Stimulated activated CD8-positive, alpha-beta memory T cell treated with anti-CD3 and anti-CD28 coated beads, Interleukin-4, amount 100 ng/mL, for 24 hours (primary cell): Measurements from ENCODE around the gene FRY.

Experiments used
- DNase-seq: peaks from one replicate; pipeline ENCODE4 v3.0.0-alpha.2; 2020; ENCODE audit warnings: low read depth

FRY gene

DNA sequence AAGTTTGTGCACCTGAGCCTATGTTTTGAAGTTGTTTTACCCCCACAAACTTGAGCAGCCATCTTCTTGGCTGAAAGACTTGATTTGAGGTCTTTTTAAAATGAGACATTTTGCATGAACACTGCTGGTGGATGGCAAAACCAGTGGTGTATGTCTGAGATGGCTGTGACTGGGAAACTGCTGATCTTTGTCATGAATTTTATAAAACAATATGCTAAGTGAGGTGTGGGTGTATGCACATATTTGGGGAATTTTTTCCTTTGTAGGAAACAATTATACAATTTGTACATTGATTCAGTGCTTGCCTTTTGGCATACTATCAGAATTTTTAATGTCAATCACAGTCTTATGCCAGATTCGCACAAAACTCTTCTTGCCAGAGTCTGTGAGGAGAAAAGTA lies 231.0 kb downstream of the FRY start:
- DNase-seq, result no peak

DNA sequence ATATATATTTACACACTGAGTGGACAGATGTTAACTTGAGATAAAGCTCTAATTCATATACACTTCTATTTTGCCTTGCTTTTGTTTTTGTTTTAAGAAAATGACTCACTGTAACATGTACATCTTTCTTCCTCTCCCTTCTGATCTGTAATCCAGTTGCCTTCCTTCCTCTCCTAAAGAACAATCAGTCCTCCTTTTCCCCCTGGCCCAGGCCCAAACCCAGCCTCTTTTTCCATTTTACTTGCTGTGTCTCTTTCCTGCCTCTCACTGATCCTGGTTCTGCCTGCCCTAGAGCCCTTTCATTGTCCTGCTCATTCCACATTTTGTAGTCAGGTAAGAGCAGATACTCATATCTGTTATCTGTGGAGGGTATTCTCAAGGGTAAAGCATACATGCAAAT lies 232.8 kb downstream of the FRY start:
- no peak for DNase-seq

DNA sequence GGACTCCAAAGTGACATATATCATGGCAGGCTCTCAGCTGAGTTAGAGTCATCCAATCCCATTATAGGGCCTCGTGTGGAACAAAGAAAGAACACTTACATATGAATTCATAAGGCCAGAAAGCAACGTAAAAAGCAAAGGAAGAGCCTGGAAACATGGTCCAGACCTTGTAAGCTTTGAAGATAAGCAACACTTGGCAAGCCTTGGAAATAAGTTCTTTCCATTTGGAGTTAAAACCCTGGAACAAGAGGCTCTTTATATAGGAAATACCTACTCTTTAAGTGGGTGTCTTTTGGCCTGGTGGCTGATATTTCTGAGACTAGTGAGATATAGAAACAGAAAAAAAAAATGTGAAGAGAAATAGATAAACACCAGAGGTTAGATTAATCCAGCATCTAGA lies 234.2 kb downstream of the FRY start:
- DNase-seq, result no peak

DNA sequence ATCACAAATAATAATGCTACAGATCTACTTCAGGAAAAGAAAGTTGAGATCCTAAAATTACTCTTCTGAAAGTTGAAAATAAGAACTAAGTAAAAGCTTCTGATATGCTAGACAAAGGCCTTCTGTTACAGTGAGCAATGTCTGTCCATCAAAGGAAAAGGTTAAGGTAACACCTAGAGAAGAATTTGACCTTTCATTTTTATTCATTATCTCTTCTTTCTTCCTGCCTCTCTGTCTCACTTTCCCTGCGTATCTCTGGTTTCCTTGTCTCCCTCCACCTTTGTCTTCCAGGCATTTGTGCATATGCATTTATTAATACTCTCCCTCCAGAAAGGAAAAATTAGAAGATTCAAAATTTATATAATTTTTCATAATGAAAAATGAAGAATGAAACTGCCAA lies 234.6 kb downstream of the FRY start:
- no peak for DNase-seq

DNA sequence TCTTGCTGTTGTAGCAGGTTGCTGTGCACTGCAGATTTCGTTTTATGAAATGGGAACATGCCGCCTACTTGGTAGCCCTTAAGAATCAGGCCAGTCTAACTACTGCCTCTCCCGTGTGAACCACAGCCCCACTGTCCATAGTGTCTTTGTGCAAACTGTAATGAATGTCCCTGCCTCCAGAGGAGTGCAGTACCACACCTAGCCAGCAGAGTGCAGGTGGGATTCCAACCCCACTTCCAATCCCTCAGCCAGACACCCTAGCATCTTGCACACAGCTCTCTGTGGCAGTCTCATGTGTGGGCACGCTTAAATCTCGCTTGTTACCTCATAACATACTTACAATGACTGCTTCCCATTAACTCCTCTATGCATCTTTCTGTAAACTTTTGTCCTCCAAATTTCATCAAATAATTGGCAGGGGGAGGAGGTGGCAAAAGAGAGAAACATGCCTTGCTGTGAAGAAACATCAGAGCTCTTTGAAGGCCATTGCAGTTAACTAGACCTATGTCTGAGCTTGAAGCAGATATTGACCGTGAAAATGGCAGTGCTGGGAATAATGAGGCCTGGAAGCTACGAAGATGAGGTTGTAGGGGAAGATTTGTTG lies 236.4 kb downstream of the FRY start:
- peak; percentile 4 for DNase-seq

DNA sequence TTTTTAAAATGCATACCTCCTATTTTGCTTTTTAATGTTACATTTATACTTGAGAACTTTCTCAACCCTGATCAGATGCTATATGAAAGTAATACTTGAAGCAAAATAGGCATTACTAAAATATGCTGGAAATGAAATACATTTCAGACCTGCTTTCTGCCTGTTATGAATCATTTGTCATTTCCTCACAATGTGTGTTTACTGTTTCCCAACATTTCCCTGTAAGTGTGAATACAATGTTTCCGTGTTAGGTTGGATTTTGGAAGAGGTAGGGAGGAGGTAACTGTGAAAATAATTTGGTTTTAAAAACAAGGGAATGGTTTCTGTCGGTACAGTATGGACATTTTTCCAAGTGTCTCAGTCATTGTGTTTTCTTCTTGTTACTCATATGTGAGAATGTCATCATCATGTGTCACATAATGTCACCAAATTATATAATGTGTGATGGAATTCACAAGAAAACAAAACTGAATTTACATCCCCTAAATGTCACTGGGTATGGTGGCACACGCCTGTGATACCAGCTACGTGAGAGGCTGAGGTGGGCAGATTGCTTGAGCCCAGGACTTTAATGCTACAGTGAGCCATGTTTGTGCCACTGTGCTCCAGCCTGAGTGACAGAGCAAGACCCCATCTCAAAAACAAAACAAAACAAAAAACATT lies 240.6 kb downstream of the FRY start:
- no peak for DNase-seq

DNA sequence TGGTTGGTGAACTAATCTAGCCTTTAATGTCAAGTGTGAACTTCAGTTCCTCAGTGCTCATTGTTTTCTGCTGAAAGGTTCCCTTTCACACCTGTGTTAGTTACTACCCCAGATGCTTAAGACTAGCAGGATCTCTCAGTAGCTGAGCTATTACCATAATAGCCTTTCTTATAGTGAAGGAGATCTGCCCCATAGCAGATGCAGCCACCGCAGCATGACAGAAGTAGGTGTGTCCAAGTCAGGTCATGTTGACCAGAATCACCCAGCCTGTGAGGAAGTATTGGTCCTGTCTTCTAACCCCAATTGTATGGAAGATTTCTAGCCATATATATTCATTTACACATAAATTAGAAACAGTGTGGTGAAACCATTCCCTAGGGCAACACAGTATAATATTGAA lies 246.3 kb downstream of the FRY start:
- no peak for DNase-seq

DNA sequence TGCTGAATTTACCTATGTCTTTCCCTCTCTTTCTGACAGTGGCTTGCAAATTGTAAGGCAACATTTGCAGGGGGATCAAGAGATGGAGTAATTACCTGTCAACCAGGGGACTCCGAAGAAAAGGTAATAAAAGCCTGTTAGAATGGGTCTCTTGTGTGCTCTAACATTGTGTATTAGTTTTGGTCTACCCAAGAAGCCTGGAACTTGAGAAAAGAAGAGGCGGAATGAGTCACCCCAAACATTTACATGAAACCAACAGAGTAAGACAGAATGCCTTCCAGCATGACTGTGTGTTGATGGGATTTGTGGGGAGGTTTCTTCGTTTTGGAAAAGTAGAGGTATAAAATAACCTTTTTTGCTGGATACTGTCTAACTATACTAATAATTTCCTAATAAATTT lies 246.9 kb downstream of the FRY start:
- no peak for DNase-seq

DNA sequence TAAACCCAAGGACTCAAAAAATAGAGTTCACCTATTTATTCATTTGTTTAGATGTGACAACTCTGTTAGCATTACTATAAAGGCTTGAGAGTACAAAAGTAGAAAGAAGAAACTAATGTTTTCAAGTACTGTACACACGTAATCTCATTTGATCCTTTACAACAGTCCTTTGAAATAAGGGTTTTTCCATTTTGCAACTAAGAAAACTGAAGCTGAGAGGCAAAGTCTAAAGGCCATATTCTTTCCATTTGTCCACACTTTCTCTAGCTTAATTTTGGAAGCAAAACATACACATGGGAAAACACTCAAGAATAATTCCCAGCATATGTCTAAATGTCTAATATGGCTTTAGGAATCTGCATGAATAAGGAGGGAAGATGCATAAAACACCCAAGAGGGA lies 249.5 kb downstream of the FRY start:
- DNase-seq, result no peak

DNA sequence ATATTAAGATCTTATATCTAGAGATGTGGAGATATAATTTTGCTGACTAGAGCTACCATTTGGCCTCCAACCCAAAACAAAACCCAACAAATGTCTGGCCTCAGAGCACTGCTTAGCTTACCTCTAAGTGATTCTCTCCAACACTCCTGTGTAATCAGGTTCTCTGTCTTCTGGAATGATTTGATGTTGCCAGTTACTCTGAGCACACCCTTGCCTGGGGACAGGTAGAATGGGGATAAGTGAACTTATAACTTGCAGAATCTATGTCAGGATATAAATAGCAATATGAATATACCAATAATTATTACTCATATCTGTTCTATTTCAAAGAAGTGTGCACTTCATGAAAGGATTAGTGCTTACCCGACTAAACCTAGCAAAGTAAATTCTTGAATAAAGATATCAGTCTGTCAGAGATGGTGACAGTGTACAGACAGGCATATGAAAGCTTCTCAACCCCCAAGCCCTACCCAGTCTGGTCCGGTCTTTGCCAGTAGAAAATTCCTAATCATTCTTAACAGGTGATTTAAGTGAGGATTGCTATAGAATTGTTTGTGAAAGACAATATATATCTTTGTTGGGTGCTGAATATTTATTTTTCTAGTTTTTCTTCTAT lies 250.6 kb downstream of the FRY start:
- DNase-seq, result no peak

DNA sequence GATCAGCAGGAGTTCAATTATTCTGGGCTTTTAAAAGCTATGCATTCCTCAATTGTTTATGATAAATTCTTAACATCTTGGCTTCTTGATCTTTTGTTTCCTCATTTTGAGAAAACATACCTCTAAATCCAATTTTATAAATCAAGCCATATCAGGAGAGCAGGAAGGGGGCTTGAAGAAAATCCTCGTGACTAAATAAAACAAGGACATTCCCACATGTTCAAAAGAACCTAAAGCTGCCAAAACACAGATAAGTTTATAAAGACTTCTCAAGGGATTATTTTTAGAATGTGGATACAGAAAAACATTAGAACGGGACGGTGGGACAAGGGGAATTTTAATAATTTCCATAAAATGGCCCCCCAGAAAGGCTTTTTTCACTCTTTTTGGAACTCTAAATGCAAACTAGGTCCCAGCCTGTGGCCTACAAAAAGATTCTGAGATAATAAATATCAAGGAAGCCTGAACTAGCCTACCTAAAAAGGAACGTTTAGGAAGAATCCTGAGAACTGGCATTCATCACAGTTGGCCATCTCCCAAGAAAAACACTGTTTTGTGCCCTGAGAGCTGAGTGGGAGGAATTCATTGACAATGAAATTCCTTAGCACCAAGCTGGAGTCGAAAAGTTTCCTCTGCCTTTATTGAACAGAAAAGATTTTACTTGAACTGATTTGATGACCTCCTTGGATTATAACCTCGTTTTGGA lies 253.5 kb downstream of the FRY start:
- no peak for DNase-seq

DNA sequence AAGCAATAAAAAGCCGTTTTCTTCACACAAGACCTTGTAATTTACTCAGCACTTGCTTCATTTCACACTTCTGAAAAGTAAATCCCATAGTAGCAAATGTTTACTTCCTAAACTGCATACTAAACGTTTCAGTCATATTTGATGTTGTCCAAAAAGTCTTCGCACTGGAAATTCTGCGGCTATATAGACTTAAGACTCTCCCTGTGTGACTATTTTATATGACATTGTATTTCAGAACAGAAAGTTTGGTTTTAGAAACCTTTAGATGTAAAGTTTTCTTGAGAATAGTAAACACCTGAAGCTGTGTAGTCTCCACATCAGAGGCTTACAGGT lies 254.0 kb downstream of the FRY start:
- no peak for DNase-seq

DNA sequence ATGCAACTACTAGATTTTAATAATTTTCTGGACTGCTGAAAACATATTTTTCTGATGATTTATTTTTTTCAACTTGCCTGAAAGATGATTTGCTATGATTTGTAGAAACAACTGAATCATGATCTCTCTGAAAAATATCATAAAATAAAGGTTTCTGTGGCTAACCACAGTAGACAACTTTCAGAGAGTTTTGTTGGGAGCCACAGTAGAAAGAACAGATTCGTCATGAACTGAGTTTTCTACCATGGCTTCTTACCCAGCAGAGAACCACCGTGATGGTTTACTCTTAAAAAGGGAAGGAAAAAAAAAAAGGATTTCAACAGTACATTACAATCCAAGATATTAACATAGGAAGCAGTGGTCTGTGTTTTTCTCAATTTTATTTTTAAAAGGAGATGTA lies 265.6 kb downstream of the FRY start:
- DNase-seq, result no peak

DNA sequence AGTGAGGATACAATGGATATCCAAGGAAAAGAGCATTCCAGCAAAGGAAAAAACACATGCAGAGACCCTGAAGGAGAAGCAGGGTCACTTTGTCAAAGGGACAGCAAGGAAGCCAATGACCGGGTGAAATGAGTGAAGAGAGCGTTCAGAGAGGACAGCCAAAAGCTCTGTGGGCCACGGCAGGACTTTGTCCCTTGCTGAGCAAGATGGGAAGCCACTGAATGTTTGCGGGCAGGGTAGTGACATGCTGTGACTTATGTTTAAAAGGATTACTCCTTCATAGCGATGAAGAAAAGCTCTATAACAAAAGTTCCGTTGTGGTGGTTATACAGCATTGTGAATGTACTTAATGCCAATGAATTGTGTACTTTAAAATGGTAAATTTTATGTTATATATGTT lies 267.1 kb downstream of the FRY start:
- no peak for DNase-seq

DNA sequence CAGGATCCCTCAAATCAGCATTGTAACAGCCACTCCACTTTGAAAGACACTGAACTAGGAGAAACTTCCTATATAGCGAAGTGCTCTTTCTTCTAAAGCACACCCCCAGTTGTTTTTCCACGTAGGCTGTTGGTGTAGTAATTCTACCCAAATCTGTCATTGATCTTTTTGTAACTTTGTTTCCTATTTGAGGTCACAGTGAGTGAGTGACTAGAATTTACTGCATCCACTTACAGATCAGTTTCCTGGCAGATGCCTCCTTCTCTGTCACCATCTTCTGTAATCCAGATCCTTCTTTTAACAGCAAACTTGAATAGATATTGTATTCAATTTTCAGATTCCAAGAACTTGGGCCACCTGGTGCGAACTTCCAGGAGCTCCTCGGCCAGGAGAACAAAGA lies 268.3 kb downstream of the FRY start:
- no peak for DNase-seq

DNA sequence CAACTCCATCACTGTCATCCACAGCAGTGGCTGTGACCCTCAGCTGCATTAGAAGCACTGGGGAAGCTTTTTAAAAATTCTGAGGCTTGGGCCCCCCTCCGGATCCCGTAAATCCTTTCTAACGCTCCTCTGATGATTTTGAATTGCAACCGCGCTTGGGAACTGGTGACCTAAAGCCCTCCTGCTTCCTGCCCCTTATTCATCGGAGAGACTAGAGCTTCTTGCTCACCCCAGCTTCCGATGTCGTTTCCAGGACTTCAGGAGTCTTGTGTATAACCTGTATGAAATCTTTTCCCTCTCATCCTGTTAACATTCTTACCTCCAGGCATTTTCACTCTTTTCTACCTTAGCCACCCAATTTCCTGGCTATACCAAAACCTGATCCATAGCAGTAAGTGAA lies 268.8 kb downstream of the FRY start:
- no peak for DNase-seq

DNA sequence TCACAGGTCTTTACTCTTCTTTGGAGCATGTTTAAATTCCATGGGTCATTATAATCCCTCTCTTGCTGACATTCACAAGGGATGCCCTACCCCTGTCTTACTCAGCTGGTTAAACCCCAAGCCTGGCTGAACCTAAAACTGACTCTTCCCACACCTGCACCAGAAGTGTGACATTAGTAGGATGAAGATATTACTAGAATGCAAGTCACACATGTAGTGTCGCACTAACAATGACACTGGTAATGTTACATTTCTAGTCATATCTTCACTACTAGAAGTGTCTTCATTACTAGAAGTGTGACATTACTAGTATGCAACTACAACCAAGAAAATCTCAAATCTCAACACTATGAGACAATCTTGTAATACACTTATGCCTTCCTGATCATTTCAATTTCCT lies 269.3 kb downstream of the FRY start:
- no peak for DNase-seq

DNA sequence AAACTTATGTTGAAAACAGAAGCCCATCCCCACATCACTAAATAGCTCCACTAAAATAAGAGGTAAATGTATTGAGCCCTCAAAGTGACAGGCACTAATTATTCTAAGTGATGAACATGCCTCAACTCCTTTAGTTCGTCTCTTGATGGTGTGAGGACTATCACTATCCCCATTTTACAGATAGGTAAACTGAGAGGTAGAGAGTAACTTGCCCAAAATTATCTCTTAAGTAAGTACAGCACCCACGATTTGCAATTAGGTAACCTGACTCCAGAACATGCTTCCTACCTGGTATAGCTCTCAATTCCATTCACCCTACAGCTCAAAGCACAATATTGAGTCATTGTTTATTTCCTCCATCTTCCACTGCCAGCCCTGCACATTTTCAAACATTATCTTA lies 270.9 kb downstream of the FRY start:
- no peak for DNase-seq

DNA sequence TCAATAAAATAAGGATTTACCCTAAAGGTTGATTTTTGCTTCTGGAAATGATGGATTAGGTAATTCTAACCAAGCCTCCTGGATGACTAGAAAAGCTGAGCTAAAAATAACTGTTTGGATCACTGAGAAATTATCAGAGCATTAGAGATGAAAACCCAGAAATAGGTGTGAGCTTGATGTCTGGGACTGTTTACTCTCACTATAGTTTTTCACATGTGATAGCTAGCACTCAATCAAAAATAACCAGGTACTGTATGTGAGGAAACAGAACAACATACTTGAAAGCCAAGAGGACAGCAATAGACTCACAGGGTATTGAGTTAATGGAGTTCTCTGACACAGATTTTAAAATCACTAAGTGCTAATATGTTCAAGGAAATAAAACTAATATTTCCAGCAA lies 274.1 kb downstream of the FRY start:
- DNase-seq, result no peak

DNA sequence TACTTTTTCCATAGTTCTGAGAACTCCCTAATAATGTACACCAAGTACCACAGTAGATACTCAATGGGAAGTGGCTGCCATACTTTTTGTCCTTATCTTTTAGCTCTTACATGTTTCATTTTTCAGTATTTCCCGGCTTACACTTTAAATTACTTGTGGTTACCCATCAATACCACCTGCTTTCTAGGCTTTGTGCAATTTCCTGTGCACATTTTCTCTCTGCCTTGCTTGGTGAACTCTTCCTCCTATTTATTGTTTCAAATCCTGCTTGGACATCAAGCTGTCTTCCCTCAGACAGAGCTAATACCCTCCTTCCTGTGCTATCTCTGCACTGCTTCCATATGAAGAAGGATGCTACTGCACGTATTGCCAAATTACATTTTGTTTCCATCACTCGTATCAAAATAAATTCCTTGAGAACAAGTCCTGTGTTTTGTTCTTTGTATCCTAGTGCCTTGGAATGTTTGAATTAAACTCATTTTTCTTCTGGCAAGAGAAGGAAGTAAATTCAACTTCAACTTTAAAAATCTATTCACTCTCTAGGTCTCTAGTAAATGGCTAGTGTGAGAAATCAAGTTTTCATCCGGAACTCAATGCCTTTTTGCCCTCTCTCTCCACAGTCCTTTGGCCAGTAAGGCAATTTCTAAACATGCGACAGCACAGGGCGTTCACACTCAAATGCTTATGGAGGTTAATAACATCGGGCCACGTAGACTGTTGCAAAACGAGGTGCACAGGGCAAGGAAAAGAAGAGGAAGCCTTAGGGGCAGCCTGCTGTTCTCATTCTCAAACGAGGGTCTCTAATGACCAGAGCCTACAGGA lies 277.9 kb downstream of the FRY start:
- no peak for DNase-seq

DNA sequence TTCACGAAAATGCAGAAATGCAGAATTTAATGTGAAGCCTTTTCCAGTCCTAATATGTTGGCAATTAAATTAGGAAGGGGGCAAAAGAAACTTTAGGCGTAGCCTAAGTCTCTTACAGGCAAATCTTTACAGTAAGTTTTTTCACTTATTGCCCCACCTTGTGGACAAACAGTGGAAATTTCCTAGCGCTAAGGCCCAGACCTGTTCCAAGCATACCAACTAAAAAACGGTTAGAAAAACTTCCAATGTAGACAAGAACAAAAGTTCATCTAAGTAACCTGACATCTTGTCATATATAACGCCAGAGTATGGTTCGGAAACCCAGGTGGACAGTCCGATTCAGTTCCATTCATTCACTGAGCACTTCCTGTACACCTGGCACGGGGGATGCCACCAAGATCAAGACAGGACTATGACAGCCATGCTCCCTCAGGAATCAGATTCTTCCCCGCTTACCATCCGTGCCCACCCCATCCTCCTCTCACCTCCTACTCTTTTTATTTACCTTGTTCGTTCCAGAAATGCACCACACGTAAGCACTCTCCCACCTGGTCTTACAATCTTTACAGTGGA lies 278.6 kb downstream of the FRY start:
- no peak for DNase-seq

DNA sequence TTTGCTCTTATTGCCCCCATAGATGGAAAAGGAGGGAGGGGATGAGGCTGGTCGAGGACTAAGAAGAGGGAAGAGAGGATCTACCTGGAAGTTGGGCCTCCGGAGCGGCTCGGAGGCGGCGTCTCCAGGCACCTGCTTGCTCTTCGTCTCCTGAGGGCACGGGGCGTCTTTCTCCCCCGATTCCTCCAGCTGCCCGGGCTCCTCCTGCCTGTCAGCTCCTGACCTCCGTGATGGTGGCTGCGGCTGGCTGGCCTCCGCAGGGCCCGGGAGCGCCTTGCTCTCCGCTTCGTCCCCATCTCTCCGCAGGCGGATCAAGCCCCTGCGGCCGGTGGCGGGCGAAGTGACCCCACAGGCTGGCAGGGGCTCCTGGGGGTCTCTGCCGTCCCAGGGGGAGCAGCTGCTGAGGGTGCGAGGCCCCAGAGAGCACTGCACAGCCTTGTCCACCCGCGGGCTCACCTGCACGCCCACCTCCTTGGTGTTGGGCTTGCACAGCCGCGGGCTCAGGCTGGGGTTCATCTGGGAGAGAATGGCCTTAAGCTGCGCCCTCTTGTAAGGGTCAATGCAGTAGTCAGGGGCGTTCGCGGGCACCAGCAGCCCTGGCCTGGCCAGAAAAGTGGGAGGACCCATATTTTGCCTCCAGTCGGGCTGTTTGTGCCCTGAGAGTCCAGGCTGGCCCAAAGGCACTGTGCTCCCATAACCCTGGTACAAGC lies 279.8 kb downstream of the FRY start:
- DNase-seq, result no peak
